GM21723 (cell line): Measurements from ENCODE around the gene NAA16.

Source experiments
- ATAC-seq: cut with Tn5 transposase; IDR thresholded peaks from one replicate; pipeline ENCODE4 v1.9.1; 2021; ENCODE audit warnings: mild to moderate bottlenecking, moderate library complexity; ENCODE audit not compliant: unreplicated experiment

The NAA16 gene

GRCh38 chr13:41302743-41303142 is 8.3 kb upstream of the NAA16 start:
- ATAC-seq = no peak

GRCh38 chr13:41304551-41304950 is 6.5 kb upstream of the NAA16 start:
- no peak for ATAC-seq

- ATAC-seq = no peak
Observed at GRCh38 chr13:41306271-41307145, 4.6 kb upstream of the NAA16 start.

- no peak for ATAC-seq
Observed at GRCh38 chr13:41307884-41308640, 3.0 kb upstream of the NAA16 start.

GRCh38 chr13:41311406-41312175 is 524 bp downstream of the NAA16 start:
- peak; percentile 57 for ATAC-seq

GRCh38 chr13:41312176-41312500 is 1.1 kb downstream of the NAA16 start:
- peak; percentile 25 for ATAC-seq

- no peak for ATAC-seq
Observed at GRCh38 chr13:41313117-41313516, 2.0 kb downstream of the NAA16 start.

GRCh38 chr13:41313659-41314197 is 2.7 kb downstream of the NAA16 start:
- no peak for ATAC-seq

GRCh38 chr13:41315443-41316047 is 4.5 kb downstream of the NAA16 start:
- ATAC-seq = no peak

GRCh38 chr13:41317243-41317642 is 6.2 kb downstream of the NAA16 start:
- ATAC-seq = no peak

GRCh38 chr13:41325752-41326151 is 14.7 kb downstream of the NAA16 start:
- ATAC-seq = no peak

- ATAC-seq = no peak
Observed at GRCh38 chr13:41326661-41327060, 15.6 kb downstream of the NAA16 start.

GRCh38 chr13:41327994-41328790 is 17.1 kb downstream of the NAA16 start:
- ATAC-seq = no peak

GRCh38 chr13:41332829-41333228 is 21.8 kb downstream of the NAA16 start:
- no peak for ATAC-seq

- ATAC-seq = no peak
Observed at GRCh38 chr13:41334810-41335209, 23.7 kb downstream of the NAA16 start.

GRCh38 chr13:41344358-41344757 is 33.3 kb downstream of the NAA16 start:
- ATAC-seq = no peak

GRCh38 chr13:41345165-41345913 is 34.3 kb downstream of the NAA16 start:
- no peak for ATAC-seq

- no peak for ATAC-seq
Observed at GRCh38 chr13:41345914-41346589, 35.0 kb downstream of the NAA16 start.
